WTC11 (cell line): ENCODE data around the gene CUTC. TPM values are rescaled to one million over a fixed set of nuclear protein-coding genes. Genes with fewer than 3 reads are reported as not detected.

Experiments
- ATAC-seq: fragments of 200-7000 bp; cut with Tn5 transposase; 2 replicates; pipeline ENCODE4 v1.10.0; 2021; ENCODE audit warnings: mild to moderate bottlenecking, moderate library complexity
- CTCF ChIA-PET: fragments of 300-600 bp; sonication (Branson Sonifier 250); formaldehyde crosslinking; loops from one replicate; lab custom pipeline; 2021; ENCODE audit warnings: antibody characterized with exemption; lab: Charles Lee
- POLR2A ChIA-PET: fragments of 350-600 bp; sonication (Branson Sonifier 250); formaldehyde crosslinking; loops from one replicate; lab custom pipeline; 2021; ENCODE audit warnings: antibody characterized with exemption; lab: Charles Lee
- DNase-seq: peaks from one replicate; pipeline ENCODE4 v3.0.0; 2021; ENCODE audit warnings: low spot score
- H3K27ac Mint-ChIP-seq: 2 replicates; pipeline ENCODE4 v1.8.0; 2021; ENCODE audit warnings: mixed read lengths
- H3K27me3 Mint-ChIP-seq: 2 replicates; pipeline ENCODE4 v1.8.0; 2021; ENCODE audit warnings: low read depth, mild to moderate bottlenecking, moderate library complexity, mixed read lengths
- H3K36me3 Mint-ChIP-seq: 2 replicates; pipeline ENCODE4 v1.8.0; 2021; ENCODE audit warnings: mixed read lengths
- H3K4me1 Mint-ChIP-seq: 2 replicates; pipeline ENCODE4 v1.8.0; 2022; ENCODE audit warnings: mixed read lengths
- H3K4me3 Mint-ChIP-seq: 2 replicates; pipeline ENCODE4 v1.8.0; 2021; ENCODE audit warnings: mild to moderate bottlenecking, moderate library complexity, mixed read lengths
- H3K9me3 Mint-ChIP-seq: 2 replicates; pipeline ENCODE4 v1.8.0; 2021; ENCODE audit warnings: mixed read lengths
- AFF4 ChIP-seq: sonication (generic); formaldehyde crosslinking; IDR thresholded peaks from 2 replicates; pipeline ENCODE4 v1.8.1; 2023; ENCODE audit warnings: mild to moderate bottlenecking, missing genetic modification reagents, borderline replicate concordance
- GABPB1 ChIP-seq: sonication (generic); formaldehyde crosslinking; IDR thresholded peaks from 2 replicates; pipeline ENCODE4 v1.8.1; 2023; ENCODE audit warnings: mild to moderate bottlenecking, missing genetic modification reagents
- IRF2 ChIP-seq: sonication (generic); formaldehyde crosslinking; IDR thresholded peaks from 2 replicates; pipeline ENCODE4 v1.8.0; 2022; ENCODE audit warnings: low read depth, missing genetic modification reagents, borderline replicate concordance
- JUN ChIP-seq: sonication (generic); formaldehyde crosslinking; IDR thresholded peaks from 2 replicates; pipeline ENCODE4 v1.8.0; 2023; ENCODE audit warnings: mild to moderate bottlenecking, missing genetic modification reagents
- KAT7 ChIP-seq: sonication (generic); formaldehyde crosslinking; IDR thresholded peaks from 2 replicates; pipeline ENCODE4 v1.8.1; 2023; ENCODE audit warnings: missing genetic modification reagents, mild to moderate bottlenecking, borderline replicate concordance
- NR1H2 ChIP-seq: sonication (generic); formaldehyde crosslinking; IDR thresholded peaks from 2 replicates; pipeline ENCODE4 v1.9.0; 2021; ENCODE audit warnings: mild to moderate bottlenecking, moderate library complexity, missing genetic modification reagents
- NR2C2 ChIP-seq: sonication (generic); formaldehyde crosslinking; IDR thresholded peaks from 2 replicates; pipeline ENCODE4 v1.8.0; 2022; ENCODE audit warnings: mild to moderate bottlenecking, missing genetic modification reagents
- PREB ChIP-seq: sonication (generic); formaldehyde crosslinking; IDR thresholded peaks from 2 replicates; pipeline ENCODE4 v1.8.1; 2022; ENCODE audit warnings: mild to moderate bottlenecking, missing genetic modification reagents, moderate library complexity, borderline replicate concordance
- PRRX2 ChIP-seq: fragments of 250-450 bp; sonication (Bioruptor Pico); IDR thresholded peaks from 2 replicates; pipeline ENCODE4 v1.8.0; 2021; ENCODE audit warnings: mild to moderate bottlenecking
- SMAD4 ChIP-seq: sonication (generic); formaldehyde crosslinking; IDR thresholded peaks from 2 replicates; pipeline ENCODE4 v1.8.0; 2022; ENCODE audit warnings: mild to moderate bottlenecking, missing genetic modification reagents
- TEAD4 ChIP-seq: sonication (generic); formaldehyde crosslinking; IDR thresholded peaks from 2 replicates; pipeline ENCODE4 v1.8.0; 2022; ENCODE audit warnings: mild to moderate bottlenecking, missing genetic modification reagents
- TP53 ChIP-seq: sonication (generic); formaldehyde crosslinking; IDR thresholded peaks from 2 replicates; pipeline ENCODE4 v1.8.1; 2023; ENCODE audit warnings: mild to moderate bottlenecking, missing genetic modification reagents
- USF2 ChIP-seq: sonication (generic); formaldehyde crosslinking; IDR thresholded peaks from 2 replicates; pipeline ENCODE4 v1.8.1; 2023; ENCODE audit warnings: mild to moderate bottlenecking, missing genetic modification reagents, moderate library complexity
- ZNF532 ChIP-seq: fragments of 250-450 bp; sonication (Bioruptor Pico); IDR thresholded peaks from 2 replicates; pipeline ENCODE4 v1.9.0; 2021; ENCODE audit warnings: mild to moderate bottlenecking, borderline replicate concordance
- total RNA-seq: library from RNA; stranded (reverse); gene quantifications from 3 replicates; pipeline ENCODE4 v1.2.3, GENCODE V29; 2021
- TF ChIP-seq, protein P1 (sequence below): fragments of 250-450 bp; sonication (Bioruptor Pico); IDR thresholded peaks from 2 replicates; pipeline ENCODE4 v1.9.0; 2021; ENCODE audit warnings: moderate library complexity, mild to moderate bottlenecking, inconsistent platforms, borderline replicate concordance
- TF ChIP-seq, protein P2 (sequence below): sonication (generic); formaldehyde crosslinking; IDR thresholded peaks from 2 replicates; pipeline ENCODE4 v1.8.1; 2022; ENCODE audit warnings: missing genetic modification reagents, borderline replicate concordance

Gene CUTC
- total RNA-seq, 1 experiment from 2014 or later = 28.6 TPM

DNA sequence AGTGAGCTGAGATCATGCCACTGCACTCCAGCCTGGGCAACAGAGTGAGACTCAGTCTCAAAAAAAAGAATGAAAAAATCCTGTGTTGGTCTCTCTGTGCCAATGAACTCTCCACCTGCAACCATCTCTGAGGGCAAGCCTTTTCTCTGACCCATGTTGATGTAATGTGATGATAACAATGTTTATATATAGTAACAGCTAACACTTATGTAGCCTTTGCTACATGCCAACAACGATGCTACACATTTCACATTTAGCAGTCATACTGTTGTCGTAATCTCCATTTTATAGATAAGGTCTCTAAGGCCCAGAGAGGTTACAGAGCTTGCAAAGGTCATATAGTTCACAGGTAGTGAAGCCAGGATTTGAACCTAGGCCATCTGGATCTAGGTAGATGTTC is 11.6 kb upstream of the CUTC start:
- Mint-ChIP-seq H3K9me3 (no peaks in the 10 kb centered on the region), H3K27ac (no peak overlapping the region), H3K27me3 (no peaks in the 10 kb centered on the region), H3K36me3 (peaks cover 70% of the 10 kb centered on the region), H3K4me1 (no peaks in the 10 kb centered on the region), H3K4me3 (no peak overlapping the region)
- DNase-seq = no peak
- no peak for ATAC-seq
- CTCF ChIA-PET = no interaction called here
- TF ChIP-seq KAT7 (no peak), NR2C2 (CRISPR knock-in tag) (no peak), AFF4 (CRISPR knock-in tag) (no peak), GABPB1 (CRISPR knock-in tag) (no peak), TEAD4 (CRISPR knock-in tag) (no peak), ZNF532 (CRISPR knock-in tag) (no peak), USF2 (no peak), JUN (no peak), TP53 (CRISPR knock-in tag) (no peak), PRRX2 (CRISPR knock-in tag) (no peak), SMAD4 (CRISPR knock-in tag) (no peak), PREB (no peak), NR1H2 (no peak), IRF2 (CRISPR knock-in tag) (no peak)
- TF ChIP-seq, protein P1, sequence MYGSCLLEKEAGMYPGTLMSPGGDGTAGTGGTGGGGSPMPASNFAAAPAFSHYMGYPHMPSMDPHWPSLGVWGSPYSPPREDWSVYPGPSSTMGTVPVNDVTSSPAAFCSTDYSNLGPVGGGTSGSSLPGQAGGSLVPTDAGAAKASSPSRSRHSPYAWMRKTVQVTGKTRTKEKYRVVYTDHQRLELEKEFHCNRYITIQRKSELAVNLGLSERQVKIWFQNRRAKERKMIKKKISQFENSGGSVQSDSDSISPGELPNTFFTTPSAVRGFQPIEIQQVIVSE (CRISPR knock-in tag) = no peak
- TF ChIP-seq, protein P2, sequence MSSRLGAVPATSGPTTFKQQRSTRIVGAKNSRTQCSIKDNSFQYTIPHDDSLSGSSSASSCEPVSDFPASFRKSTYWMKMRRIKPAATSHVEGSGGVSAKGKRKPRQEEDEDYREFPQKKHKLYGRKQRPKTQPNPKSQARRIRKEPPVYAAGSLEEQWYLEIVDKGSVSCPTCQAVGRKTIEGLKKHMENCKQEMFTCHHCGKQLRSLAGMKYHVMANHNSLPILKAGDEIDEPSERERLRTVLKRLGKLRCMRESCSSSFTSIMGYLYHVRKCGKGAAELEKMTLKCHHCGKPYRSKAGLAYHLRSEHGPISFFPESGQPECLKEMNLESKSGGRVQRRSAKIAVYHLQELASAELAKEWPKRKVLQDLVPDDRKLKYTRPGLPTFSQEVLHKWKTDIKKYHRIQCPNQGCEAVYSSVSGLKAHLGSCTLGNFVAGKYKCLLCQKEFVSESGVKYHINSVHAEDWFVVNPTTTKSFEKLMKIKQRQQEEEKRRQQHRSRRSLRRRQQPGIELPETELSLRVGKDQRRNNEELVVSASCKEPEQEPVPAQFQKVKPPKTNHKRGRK = no peak
- POLR2A ChIA-PET = no interaction called here
